Cortex of kidney (tissue), 1 donor: ENCODE results near the gene AKR1E2.
"Not testable (repeated sequence)": the region's sequence is repeated elsewhere in the genome, so short reads cannot be mapped to it uniquely, and the experiment has no call there.

Experiments used
- DNase-seq: peaks from one replicate; lab custom pipeline; 2025; lab: John Stamatoyannopoulos, UW

AKR1E2 gene

GRCh38 chr10:4813496-4813895 is 12.5 kb upstream of the AKR1E2 start:
- no peak for DNase-seq

DNA sequence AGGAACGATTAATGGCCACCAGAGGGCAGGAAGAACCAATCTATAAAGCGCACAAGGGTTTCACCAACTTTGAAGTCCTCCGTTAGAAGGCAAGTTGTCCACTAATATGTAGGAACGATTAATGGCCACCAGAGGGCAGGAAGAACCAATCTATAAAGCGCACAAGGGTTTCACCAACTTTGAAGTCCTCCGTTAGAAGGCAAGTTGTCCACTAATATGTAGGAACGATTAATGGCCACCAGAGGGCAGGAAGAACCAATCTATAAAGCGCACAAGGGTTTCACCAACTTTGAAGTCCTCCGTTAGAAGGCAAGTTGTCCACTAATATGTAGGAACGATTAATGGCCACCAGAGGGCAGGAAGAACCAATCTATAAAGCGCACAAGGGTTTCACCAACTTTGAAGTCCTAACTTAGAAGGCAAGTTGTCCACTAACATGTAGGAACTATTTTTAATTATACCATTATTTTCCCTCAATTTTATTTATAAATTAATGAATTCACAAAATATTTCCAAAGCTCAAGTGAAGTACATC is 10.3 kb upstream of the AKR1E2 start:
- DNase-seq, result not testable (repeated sequence)

DNA sequence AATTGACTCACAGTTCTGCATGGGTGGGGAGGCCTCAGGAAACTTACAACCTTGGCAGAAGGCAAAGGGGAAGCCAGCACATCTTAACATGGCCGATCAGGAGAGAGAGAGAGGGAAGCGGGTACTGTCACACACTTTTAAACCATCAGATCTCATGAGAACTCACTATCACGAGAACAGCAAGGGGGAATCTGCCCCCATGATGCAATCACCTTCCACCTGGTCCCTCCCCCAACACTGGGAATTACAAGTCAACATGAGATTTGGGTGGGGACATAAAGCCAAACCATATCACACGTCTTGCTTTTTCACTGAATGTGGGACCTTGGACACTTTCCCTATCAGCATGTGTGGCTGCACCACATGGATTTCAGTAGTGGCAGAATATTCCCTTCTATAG is 9.0 kb upstream of the AKR1E2 start:
- DNase-seq, result no peak

DNA sequence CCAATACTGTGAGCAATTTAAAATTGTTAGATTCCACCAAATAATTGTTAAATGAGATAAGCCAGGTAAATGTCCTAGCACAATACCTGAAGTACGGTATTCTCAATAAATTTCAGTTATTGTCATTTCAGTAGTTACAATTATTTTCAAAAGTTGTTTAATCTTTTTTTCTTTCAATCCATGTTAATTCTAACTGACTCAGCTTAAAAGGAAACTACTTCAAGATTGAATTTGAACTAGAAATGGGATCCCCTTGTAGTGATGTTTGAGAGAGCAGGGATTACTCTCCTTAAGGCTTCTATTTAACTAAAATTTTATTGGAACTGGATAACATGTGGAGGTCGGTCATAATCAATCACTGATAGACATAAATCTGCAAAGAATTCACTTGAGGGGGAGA is 6.9 kb upstream of the AKR1E2 start:
- no peak for DNase-seq

- DNase-seq, result no peak
Measured at GRCh38 chr10:4819707-4820106, 6.3 kb upstream of the AKR1E2 start.

DNA sequence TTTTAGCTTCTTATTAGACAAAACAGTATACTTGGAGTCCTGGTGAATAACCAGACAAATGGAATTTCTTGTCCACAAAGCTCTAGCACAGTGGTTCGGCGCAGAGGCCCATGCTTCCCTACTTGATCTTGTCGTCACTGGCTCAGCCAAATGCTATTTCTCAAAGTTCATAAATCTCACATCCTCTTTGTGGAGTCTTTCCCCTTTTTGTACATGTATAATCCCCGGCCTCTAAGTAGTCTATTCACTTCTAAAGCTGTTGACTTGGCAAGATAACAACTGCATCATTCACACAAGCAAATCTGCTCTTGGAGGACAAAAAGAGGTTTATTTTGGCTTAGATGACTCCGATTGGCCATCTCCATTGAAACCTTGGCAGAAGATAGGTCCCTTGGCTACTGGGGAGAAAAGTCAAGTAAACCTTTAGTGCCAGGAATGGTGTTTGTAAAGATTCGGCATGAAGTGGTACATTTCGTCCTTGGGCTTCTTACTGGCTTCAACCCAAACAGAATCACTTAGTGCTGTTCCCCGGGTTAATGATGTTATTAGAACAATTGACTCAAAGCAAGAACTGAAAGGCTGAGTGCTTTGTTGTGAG is 5.1 kb upstream of the AKR1E2 start:
- no peak for DNase-seq

DNA sequence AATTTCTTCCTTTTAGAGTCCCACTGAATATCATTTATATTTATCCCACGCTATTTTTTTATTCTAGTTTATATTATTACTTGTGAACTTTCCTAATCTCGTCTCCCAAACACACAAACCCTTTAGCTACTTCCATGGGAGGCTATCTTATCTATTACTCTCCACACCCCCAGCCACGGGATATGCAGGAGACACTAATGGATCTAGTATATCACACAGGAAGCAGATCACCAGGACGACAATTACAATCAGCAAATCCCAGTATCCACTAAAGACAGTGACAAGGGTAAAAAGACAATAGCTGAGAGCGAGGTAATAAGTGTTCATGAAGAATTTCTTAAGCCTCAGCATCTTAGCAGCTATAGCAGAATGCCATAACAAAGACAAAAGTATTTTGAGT is 3.8 kb upstream of the AKR1E2 start:
- DNase-seq, result no peak

DNA sequence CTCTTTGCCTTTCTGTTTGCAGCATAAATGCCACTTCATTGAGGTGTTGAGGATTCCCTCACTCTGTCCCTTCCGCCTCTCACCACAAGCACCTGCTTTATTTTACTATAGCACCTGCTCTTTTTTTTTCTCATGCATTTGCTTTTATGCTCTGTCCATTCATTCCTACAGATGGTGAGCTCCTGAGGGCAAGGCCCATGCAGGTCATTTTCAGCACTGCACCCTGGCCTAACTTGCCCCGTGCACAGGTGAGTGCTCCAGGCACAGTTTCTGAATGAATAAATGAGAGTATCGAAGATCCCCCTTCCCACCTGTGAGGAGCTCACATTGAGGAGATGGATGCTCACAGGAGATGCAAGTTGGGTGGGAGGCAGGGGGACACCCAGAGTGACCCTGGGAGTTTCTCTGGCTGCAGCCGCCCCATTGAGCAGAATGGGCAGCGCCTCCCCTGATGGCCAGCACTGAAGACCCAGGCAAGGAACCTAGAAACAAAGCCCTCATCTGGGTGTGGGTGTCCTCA is 1.2 kb upstream of the AKR1E2 start:
- DNase-seq, result no peak

GRCh38 chr10:4825456-4825867 is 545 bp upstream of the AKR1E2 start:
- DNase-seq, result no peak

DNA sequence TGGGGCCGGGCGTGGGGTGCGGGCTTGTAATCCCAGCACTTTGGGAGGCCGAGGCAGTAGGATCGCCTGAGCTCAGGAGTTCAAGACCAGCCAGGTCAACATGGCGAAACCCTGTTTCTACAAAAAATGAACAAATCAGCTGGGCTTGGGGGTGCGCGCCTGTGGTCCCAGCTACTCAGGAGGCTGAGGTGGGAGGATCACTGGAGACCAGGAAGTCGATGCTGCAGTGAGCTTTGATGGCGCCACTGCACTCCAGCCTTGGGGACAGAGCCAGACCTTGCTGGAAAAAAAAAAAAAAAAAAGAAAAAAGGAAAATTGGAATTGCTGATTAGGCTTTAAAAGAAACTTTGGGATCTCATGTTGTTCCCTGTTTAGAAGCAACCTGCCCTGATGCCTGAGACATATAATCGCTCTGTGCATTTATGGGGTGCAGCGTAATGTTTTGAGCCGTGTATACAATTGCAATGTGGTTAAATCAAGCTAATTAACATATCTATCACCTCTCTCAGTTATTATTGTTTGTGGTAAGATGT is 851 bp downstream of the AKR1E2 start:
- DNase-seq, result no peak

- DNase-seq, result no peak
Measured at GRCh38 chr10:4828005-4828404, 2.0 kb downstream of the AKR1E2 start.

DNA sequence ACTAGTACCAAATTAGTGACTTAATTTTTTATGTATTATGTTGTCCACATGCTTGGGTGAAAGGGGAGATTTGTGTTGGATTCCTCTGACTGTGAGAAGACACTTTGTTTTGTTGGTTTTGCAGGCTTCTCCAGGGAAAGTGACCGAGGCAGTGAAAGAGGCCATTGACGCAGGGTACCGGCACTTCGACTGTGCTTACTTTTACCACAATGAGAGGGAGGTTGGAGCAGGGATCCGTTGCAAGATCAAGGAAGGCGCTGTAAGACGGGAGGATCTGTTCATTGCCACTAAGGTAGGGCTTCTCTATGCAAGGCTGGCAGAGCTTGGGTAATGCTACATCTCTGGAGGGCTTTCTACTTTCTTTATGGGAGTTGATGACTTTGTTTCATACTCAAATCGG is 4.5 kb downstream of the AKR1E2 start:
- no peak for DNase-seq

- no peak for DNase-seq
Measured at GRCh38 chr10:4831091-4831490, 5.1 kb downstream of the AKR1E2 start.

DNA sequence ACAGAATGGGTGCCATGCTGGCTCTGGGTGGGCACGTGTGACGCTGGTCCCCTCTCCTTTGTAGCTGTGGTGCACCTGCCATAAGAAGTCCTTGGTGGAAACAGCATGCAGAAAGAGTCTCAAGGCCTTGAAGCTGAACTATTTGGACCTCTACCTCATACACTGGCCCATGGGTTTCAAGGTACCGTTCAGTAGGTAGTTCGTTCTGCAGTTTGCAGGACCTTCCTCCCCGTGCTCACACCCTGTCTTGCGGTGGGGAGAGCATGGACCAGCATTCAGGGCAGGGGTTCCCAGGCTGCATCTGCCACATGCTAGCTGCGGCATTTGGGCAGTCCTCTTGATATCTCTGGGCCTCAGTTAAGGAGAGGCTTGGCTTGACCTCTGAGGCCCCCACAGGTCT is 7.3 kb downstream of the AKR1E2 start:
- DNase-seq, result no peak

GRCh38 chr10:4834898-4835405 is 8.9 kb downstream of the AKR1E2 start:
- DNase-seq, result no peak

DNA sequence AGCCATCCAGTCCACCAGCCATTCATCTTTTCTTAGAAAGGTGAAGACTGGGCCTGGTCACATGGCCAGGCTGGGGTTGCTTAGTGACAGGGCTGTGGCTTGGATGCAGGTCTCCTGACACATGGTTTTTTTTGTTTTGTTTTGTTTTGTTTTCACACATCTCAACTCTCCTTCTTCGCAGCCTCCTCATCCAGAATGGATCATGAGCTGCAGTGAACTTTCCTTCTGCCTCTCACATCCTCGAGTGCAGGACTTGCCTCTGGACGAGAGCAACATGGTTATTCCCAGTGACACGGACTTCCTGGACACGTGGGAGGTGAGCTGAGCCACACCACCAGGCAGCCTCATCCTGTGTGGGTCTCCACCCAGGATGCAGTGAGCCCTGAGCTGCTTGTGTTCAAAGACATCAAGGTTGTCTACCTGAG is 9.5 kb downstream of the AKR1E2 start:
- DNase-seq, result no peak

DNA sequence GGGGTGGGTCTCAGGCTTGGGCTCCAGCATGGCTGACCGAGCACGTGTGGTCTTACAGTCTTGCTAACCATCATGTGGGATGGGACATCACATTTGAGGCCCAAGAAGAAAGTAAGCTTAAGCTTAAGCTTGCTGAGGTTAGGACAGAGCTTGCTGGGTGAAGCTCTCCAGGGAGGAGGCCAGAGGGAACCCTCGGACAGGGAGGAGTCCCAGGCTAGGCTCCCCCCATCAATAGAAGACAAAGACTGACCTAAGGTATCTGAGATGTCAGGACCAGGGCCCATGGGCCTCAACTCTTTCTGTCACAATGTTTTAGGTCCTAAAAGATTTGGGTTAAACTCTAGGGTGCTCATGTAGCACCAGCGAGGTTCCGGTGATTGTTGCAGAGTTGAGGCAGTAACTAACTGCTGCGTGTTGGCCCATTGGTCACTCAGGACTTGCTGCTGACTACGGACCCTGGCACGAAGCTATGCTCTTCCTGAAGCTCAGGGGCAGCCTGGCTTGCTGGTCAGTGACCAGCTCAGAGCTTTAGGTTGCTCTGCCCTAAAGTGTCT is 10.5 kb downstream of the AKR1E2 start:
- DNase-seq, result no peak

DNA sequence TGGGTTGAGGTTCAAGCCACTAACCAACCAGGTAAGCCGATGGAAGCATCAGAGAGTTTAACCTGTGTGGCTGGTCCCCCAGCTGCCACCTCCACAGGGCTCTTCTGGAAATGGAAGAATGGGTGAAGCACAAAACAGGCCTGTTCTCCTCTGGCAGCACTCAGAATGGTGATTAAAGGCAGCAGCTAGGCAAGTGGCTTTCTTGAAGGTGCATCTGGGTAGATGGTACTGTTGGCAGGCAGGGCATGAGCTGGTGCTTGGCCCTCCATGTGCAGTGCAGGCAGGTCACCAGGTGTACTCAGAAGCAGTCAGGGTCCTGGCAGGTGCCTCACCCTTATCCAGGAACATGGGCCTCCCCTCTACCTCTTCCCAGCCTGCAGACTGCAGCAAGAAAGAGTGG is 11.5 kb downstream of the AKR1E2 start:
- DNase-seq, result no peak

GRCh38 chr10:4838743-4839142 is 12.7 kb downstream of the AKR1E2 start:
- DNase-seq, result no peak

DNA sequence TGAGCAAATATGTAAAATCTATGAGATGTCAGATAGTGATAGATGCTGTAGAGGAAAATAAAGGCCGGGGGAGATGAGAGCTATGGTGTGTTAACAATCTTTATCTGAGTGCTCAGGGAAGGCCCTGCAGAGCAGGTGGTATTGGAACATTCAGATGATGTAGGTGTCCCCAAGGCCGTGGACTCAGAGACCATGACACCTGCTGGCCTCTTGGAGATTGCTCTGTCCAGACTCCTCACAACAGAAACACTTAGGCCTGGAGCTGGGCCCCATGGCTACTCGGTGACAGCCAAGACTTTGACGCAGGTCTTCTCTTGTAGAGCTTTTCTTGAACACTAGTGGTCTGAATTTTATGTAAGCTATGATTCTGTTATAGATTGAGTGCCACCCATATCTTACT is 13.3 kb downstream of the AKR1E2 start:
- no peak for DNase-seq

- DNase-seq, result no peak
Measured at GRCh38 chr10:4840151-4840550, 14.1 kb downstream of the AKR1E2 start.

- no peak for DNase-seq
Measured at GRCh38 chr10:4843525-4844180, 17.6 kb downstream of the AKR1E2 start.

DNA sequence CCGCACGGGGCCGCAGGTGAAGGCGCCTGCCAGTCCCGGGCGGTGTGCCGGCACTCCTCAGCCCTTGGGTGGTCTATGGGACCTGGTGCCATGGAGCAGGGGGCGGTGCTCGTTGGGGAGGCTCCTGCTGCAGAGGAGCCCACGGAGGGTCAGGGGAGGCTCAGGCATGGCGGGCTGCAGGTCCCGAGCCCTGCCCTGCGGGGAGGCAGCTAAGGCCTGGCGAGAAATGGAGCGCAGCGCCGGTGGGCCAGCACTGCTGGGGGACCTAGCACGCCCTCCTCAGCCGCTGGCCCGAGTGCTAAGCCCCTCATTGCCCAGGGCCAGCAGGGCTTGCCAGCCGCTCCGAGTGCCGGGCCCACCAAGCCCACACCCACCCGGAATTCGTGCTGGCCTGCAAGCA is 18.9 kb downstream of the AKR1E2 start:
- DNase-seq, result no peak
